ENCODE results near the gene MSANTD3.

- TF ChIP-seq CTCF (conservative IDR thresholded peaks at IDR 0.05), result no peak
- TF ChIP-seq EZH2 (IDR thresholded peaks at IDR 0.05; ENCODE audit: low read depth), result no peak
Observed at GRCh38 chr9:100436571-100436970, 9.6 kb downstream of the MSANTD3 start.

Data from PC-9 (cell line).